ENCODE data around the gene FOXE3.

GRCh38 chr1:47459253-47459788, 43.2 kb downstream of the FOXE3 start:
- TF ChIP-seq, protein P1, sequence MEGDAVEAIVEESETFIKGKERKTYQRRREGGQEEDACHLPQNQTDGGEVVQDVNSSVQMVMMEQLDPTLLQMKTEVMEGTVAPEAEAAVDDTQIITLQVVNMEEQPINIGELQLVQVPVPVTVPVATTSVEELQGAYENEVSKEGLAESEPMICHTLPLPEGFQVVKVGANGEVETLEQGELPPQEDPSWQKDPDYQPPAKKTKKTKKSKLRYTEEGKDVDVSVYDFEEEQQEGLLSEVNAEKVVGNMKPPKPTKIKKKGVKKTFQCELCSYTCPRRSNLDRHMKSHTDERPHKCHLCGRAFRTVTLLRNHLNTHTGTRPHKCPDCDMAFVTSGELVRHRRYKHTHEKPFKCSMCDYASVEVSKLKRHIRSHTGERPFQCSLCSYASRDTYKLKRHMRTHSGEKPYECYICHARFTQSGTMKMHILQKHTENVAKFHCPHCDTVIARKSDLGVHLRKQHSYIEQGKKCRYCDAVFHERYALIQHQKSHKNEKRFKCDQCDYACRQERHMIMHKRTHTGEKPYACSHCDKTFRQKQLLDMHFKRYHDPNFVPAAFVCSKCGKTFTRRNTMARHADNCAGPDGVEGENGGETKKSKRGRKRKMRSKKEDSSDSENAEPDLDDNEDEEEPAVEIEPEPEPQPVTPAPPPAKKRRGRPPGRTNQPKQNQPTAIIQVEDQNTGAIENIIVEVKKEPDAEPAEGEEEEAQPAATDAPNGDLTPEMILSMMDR (IDR thresholded peaks at IDR 0.05), result no peak
- TF ChIP-seq KDM5A (IDR thresholded peaks at IDR 0.05), result no peak
- no peak for TF ChIP-seq MAFK (IDR thresholded peaks at IDR 0.05; ENCODE audit: partially characterized antibody)
- TF ChIP-seq KDM1A (IDR thresholded peaks at IDR 0.05; ENCODE audit: low read depth), result no peak
- no peak for TF ChIP-seq POLR2A (IDR thresholded peaks at IDR 0.05; ENCODE audit: low read length)
- no peak for TF ChIP-seq FOSL2 (IDR thresholded peaks at IDR 0.05)
- TF ChIP-seq FOSL2 (CRISPR knock-in tag; IDR thresholded peaks at IDR 0.05), result no peak
- no peak for TF ChIP-seq MAZ (IDR thresholded peaks at IDR 0.05; ENCODE audit: borderline replicate concordance, low read depth, low read length)
- no peak for TF ChIP-seq CBX2 (IDR thresholded peaks at IDR 0.05; ENCODE audit: borderline replicate concordance, low read depth)

Measured in A549 (cell line).